Stimulated activated CD4-positive, alpha-beta T cell treated with anti-CD3 and anti-CD28 coated beads, Interleukin-2, amount 100 ng/mL, for 4 hours (primary cell): ENCODE data around the gene ACAD11.

Experiments
- DNase-seq: peaks from one replicate; pipeline ENCODE4 v3.0.0-alpha.2; 2020; ENCODE audit warnings: low read depth

The ACAD11 gene

DNA sequence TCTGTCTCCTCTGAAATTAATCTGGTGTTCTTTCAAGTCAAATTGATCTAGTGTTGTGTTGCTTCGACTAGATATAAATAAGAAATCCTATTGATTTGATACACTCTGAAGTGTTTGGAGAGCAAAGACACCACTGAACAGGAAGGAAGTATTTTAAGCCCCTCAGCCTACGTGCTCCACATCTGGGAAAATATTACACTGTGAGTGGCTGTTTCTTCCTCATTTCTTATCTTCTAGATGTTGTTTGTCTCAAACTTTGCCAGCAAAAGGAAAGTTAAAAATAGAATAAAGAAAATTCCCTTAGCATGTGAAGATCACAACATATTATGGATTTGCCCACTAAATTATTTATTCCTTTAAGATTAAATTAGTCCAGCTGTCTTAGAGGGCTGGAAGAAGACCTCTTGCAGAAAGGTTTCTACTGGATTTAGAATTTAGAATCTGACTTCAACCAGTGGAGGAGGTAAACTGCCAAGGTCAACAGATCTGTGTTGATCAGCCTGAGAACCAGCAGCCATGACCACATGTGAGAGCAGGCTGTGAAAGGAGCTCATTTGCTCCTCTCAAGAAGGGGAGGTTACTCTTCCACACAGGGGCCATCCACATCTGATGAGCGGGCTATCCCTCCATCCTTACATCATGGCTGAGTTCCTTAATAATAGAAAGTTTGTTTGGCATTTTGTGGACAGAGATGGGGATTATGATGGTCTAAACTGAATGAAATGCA lies 108.9 kb downstream of the ACAD11 start:
- DNase-seq = no peak

DNA sequence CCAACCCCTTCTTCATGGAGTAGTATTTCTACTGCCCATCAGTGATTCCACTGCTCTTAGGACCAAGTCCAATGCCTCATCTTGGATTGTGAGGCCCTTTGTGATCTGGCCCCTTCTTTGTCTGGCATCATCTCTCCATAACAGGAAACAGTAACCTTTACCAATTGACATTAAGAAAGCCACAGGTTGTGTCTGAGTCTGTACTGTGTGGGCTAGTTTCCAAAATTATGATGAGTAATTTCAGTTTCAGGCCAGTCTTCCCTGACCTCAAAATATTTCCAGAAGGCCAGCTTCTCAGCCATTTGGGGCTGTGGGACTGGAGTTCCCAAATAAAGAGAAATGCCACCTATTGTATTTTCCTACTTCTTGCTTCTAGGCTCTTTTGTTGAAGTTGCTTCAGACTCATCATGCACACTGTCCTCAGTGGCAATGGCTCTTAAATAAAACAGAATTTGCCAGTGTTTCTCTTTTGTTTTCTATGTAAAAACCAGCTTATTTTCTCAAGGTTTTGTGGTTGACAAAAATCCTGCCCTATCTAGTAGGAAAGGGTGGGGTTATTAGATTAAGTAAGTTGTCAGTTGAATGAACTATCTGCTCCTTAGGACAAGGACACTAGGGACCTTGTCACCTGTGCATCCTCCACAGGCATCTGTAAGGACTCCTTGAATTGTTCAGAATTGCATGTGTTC lies 109.6 kb downstream of the ACAD11 start:
- DNase-seq = no peak

DNA sequence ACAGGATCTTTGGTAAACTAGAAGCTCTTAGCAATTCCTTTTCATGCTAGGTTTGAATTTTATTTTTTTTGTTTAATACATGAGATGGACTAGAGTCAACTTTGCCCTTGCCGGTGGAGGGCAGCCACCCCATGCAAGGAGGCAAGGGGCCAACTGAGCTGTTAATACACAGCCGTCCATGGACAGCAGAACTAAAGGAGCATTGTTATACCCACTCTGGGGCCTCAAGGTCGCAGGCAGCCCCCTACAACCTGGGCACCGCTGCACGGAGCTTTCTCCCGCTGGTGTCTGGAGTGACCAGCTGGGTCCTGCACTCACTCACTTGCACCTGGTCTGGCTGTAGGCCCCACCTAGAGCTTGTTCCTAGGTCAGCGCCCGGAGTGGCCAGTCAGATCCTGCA lies 110.4 kb downstream of the ACAD11 start:
- DNase-seq = no peak

DNA sequence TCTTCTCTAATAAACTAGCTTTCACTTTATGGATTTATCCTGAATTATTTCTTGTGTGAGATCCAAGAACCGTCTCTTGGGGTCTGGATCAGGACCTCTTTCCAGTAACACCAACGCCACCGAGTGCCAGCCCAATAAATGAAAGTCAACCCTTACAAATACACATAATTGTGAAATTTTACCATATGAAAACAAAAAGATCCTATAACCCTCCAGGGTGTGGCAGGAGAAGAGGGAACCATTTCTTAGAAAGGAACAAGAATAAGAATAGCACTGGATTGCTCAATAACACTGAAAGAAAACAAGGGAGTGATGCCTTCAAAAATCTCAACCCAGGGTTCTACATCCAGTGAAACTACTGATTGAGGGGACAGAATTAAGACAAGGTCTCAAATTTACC lies 114.1 kb downstream of the ACAD11 start:
- no peak for DNase-seq

DNA sequence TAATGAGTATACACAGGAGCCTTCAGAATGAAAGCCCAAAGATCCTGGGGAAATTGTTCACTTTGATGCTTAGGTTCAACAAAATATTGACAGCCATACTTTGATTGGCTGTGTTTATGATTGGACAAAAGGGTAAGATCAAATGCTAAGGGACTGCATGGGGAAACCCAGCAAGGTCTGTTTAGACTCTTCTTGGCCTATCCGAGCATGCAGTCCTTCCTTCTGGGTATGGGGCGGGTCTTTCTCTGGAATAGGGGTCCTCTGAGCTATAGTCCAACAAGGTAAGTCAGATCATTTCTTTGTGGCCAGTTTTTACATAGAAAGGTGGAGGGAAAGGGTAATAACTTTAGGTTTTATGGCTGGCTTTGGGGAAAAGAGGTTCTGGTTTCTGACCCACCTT lies 115.5 kb downstream of the ACAD11 start:
- no peak for DNase-seq

DNA sequence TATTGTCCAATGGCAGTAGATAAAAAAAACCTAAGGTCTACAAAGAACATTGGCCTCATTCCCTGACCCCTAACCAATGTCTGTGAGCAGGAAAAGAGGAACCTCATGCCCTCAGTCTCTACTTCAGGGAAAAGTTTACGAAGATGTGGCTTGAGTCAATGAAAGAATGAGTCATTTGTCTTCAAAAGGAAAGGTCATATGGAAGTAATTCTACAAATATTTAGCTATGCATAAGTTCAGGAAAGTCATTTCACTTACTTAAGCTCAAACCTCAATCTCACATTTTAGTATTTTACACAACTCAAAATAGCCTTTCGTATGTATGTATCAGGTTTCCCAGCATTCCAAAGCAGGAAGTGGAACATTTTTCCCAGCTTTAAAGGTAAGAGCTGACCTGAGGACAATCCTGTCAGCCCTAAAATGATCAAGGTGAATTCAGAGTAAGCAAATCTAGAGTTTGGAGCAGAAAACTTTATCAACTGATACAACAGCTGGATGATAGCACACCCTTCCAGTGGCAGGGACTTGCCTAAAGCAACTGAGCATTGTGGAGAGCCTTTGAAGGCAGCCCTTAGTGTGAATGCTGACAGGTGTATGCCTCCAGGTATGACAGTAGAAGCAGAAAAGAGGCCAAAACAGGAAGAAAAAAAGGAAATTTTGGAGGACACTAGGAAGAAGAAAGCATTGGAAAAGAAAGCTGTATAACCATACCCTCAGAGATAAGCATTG lies 116.4 kb downstream of the ACAD11 start:
- no peak for DNase-seq

DNA sequence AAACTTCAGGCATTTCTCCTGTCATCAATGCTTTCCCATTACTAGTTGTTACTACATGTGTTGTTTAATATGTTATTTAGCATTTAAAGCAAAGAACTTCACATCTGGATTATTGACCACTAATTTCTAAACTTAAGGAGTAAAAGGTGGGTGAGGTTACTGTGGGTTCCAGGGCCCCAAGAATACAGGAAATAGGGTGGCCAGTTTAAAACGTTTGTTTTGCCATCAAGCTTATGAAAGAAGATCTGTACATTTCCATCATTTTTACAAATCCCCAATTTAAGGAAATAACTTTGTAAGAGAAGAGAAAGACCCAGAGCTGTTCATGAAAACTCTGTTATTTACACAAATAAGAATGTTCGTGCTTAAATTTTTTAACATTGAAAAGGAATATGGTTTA lies 117.0 kb downstream of the ACAD11 start:
- no peak for DNase-seq

DNA sequence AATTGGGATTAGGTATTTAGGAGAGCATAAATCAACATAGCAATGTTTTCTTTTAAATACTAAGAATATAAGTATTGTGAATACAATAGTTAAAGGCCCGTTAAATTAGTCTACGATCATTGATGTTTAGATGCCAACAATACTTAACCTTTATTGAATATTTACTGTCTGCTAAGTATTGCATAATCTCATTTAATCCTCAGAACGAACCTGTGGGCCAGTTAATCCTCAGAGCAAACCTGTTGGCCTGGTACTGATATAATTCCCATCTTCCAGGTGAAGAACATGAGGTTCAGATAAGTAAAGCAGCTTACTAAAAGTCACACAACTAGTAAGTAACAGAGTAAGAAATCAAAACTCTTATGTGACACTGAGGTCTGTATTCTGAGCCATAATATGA lies 119.9 kb downstream of the ACAD11 start:
- no peak for DNase-seq

DNA sequence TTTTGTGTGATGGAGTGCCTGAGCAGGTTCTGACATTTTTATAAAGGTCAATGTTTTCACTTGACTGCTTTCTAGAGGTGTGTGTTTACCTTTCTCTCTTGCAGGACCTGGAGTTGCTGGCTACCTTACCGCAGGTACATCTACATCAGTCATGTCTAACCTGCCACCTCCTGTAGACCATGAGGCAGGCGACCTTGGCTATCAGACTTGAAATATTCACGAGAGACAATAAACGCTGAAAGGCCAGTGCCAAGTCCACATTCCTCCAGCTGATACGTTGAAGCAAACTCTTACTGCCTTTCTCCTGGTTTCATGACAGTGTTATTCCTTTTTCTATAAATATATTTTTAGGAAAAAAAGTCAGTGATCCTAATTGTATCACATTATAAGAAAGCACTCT lies 121.5 kb downstream of the ACAD11 start:
- no peak for DNase-seq

DNA sequence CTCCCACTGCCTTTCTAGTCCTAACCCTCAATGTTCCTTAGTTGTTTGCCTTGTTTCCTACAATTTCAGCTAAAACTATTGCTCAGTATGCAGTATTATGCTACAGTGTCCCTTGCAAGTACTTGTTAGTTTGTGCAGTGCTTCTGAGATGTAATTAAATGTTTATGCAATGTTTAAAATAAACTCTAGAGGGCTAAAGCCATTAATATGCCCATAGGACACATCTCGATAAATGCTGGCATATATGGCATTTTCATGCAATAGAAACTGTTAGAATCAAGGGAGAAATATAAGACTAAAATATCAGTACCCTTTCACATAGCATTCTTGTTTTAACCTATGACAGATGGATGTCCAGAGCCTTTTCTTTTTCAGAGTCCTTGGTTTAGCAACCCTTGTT lies 122.3 kb downstream of the ACAD11 start:
- no peak for DNase-seq

DNA sequence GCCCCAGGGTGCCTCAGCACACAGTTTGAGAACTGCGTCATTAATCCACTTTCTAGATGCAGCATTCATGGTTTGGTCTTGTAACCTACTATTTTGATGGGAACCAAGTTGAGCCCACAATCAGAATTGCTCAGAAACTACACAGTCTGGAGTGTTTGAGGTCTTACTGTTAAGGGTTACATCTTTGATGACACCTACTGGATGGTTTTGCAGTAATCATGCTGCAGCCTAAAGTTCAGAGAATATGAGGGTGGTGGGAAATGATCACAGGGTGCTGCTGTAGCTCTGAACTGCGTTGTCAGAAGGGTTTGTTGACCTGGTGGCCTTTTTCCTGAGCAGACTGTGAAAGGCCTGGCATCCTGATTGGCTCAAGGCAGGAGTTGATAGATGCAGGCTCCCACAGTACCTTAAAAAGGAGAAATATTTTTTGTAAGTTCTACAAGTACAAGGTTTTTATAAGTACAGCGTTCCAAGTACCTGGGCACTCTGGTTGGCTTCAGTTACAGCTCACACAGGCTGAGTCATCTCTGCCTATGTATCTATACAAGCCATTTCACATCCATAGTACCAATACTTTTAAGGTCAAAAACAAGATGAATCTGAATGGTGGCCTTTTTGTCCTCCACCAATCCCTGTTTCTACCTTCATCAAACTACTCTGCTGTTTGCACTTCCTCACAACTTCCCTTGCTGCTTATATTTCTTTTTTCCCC lies 123.0 kb downstream of the ACAD11 start:
- no peak for DNase-seq

DNA sequence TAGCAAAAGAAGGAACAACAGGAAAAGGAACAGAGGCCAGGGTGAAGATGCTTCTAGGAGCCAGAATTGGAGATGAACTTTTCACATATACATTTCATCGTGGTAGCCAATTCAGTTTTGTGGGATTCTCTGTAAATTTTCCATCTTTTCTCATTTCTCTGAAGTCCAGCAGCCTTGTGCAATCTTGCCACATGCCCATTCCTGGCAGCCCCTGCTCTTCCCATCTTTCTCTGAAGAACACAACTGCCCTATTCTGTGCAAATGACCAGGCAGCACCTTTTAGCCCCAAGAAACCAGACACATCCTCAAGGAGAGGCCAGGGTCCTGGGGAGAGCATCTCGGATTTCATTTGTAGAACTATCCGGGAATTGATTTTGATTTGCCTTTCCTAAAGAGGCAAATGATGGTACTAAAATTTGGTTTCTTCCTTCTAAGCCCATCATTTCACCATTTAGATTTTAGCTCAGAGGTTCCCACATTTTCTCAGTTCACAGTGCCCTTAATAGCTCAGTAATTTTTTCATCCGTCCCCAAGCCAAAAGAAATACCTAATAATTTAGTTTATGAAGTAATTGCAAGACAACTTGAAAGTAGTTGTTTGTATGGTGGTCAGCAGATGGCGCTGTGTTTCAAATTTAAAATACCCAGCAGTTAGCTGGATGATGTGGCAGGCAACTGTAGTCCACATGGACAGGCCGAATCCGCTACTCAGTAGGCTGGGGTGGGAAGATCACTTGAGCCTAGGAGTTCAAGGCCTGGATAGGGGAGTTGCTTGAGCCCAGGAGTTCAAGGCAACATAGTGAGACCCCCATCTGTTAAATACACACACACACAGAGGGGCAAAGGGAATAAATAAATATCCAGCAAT lies 123.8 kb downstream of the ACAD11 start:
- peak; percentile 29 for DNase-seq

DNA sequence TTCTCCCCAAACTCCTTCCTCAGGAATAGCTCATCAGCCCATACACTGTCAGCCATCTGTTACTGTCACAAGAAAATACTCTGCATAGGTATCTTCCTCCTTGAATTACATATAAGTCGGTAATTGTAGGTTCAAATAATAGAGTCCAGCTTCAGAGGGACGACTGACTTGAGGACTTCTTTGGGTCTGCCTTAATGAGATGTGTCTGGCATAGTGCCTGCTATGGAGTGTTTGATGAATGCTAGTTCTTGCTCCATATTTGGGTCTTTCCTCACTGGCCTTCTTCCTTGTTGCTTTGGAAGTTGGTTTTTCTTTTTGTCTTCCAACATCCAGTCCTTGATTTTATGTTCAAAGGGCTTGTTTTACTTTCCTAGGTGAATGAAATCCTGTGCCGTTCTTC lies 129.0 kb downstream of the ACAD11 start:
- no peak for DNase-seq

DNA sequence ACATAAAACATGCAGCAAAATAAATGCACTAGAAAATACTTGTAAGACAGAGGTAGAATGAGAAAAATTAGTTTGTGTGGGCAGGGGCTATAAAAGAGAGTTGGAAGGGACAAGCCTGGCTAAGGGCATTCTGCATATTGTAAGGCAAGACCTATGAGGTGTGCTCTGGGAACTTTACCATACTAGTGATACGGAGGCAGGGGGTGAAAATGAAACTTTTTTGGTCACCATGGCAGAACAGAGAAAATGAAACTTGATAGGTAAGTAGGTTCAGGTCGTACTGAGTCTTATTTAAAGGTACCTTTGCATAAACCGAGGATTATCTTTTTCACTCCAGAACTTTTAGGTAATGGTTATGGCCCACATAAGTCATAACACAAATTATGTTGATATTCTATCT lies 137.3 kb downstream of the ACAD11 start:
- DNase-seq = no peak

DNA sequence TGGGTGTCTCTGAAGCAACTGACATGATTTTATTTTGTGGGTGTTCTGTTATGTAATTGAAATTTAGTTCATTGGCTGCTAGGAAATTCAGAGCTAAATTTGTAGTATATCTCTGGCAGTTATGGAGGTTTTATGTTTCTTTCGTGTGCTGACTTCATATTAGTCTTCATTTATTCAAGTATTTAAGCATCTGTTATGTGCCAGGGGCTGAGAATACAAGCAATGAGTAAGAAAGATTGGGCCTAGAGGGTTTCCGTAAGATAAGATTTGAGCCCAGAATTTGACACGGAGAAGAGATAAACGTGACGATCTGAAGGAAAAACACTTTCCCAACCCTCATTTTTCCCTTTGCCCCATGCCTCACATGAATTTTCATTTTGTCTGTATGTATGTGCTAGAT lies 137.7 kb downstream of the ACAD11 start:
- no peak for DNase-seq

DNA sequence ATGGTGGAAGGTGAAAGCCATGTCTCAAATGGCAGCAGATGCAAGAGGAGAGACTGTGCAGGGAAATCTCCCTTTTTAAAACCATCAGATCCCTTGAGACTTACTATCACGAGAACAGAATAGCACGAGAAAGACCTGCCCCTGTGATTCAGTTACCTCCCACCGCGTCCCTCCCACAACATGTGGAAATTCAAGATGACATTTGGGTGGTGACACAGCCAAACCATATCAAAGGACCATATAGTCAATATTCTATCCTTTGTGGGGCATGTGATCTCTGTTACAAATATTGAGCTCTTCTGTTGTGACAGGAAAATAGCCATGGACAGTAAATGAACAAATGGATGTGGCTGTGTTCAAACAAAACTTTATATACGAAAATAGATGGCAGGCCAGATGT lies 139.7 kb downstream of the ACAD11 start:
- DNase-seq = no peak

DNA sequence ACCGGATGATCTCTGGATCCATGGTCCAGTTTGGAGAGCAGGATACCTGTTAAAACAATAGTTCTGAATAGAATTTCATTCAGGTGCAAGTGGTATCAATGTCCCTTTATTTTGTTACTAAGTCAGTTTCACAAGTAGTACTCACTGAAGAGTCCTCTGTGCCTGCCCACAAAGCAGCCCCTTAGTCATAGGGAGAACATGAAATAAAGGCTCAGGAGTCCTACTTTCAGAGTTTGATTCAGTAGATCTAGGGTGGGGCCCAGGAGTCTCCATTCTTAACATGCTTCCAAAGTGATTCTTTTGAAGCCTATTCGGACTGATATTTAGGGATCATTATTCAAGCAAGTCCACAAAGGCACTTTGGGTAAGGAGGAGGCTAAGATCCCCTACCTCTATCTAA lies 142.3 kb downstream of the ACAD11 start:
- no peak for DNase-seq

DNA sequence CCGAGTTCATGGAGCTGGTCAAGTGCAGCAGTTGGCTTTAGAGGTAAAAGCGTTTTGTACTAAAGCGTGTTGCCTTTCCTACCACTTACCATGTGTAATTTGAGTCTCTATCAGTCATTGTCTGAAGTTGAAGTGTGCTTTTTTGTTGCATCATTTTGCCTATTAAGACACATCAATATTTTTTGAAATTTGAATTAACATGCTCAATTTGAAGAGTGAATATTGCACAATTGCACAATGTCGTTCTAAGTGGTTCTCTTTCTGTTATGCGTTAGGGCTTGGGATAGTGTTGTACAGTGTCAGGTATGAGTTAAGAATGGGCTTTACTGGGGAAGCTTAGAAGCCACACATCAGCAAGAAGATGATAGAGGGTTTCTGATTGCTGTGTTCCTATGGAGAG lies 146.6 kb downstream of the ACAD11 start:
- no peak for DNase-seq

DNA sequence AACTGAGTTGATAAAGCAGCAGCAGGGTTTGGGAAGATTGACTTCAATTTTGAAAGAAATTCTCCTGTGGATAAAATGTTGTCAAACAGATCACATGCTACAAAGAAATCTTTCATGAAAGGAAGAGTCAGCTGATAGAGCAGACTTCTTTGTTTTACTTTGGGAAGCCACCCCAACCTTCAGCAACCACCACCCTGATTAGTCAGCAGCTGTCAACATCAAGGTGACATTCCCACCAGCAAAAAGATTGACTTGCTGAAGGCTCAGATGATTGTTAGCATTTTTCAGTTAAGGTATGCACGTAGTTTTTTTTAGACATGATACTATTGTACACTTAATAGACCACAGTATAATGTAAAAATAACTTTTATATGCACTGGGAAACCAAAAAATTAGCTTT lies 150.1 kb downstream of the ACAD11 start:
- no peak for DNase-seq

DNA sequence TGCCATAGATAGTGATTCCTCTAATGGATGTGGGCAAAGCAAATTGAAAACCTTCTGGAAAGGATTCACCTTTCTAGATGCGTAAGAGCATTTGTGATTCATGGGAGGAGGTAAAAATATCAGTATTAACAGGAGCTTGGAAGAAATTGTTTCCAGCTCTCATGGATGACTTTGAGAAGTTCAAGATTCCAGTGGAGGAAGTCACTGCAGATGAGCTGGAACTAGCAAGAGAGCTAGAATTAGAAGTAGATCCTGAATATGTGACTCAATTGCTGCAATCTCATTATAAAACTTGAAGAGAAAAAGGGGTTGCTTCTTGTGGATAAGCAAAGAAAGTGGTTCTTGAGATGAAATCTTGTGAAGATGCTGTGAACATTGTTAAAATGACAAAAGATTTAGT lies 150.5 kb downstream of the ACAD11 start:
- no peak for DNase-seq
